Transverse colon (tissue), 4 donors: ENCODE data around the gene KDM2B.

Experiments used
- EP300 ChIP-seq: sonication (generic); formaldehyde crosslinking; IDR thresholded peaks from one replicate; pipeline ENCODE4 v1.6.1; 2017; ENCODE audit warnings: antibody characterized with exemption, low read depth
- POLR2AphosphoS5 ChIP-seq, 3 donors: sonication (generic); formaldehyde crosslinking; IDR thresholded peaks; one replicate each; pipeline ENCODE4 v1.6.1; 2016; ENCODE audit warnings: antibody characterized with exemption in 3 of 3
- TF ChIP-seq, protein P1 (sequence below), 5 experiments: fragments of 200-600 bp in 3 of 5; fragments of 450-650 bp in 2 of 5; sonication (generic) in 3 of 5; IDR thresholded peaks; 1 replicate in 2 of 5; 2 replicates in 3 of 5; pipeline ENCODE4 v1.5.1; 2016 to 2017; ENCODE audit warnings: antibody characterized with exemption in 5 of 5, inconsistent platforms in 3 of 5, mild to moderate bottlenecking in 2 of 5, moderate library complexity in 1 of 5

DNA sequence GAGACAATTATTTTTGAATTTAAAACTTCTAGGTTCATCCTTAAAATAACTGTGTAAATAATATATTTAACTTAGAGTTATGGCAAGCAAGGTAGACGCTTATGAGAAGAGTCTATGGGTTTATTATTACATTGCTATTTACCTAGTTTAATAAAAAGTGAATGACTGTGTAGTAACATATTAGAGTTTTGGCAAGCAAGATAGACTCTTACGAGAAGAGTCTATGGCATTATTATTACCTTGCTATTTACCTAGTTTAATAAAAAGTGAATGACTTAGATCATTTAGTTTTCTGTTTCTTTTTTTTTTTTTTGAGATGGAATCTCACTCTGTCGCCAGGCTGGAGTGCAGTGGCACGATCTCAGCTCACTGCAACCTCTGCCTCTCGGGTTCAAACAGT lies 177.1 kb downstream of the KDM2B start:
- TF ChIP-seq POLR2AphosphoS5 (IDR thresholded peaks at IDR 0.05) (no peak), EP300 (no peak)
- TF ChIP-seq, protein P1, sequence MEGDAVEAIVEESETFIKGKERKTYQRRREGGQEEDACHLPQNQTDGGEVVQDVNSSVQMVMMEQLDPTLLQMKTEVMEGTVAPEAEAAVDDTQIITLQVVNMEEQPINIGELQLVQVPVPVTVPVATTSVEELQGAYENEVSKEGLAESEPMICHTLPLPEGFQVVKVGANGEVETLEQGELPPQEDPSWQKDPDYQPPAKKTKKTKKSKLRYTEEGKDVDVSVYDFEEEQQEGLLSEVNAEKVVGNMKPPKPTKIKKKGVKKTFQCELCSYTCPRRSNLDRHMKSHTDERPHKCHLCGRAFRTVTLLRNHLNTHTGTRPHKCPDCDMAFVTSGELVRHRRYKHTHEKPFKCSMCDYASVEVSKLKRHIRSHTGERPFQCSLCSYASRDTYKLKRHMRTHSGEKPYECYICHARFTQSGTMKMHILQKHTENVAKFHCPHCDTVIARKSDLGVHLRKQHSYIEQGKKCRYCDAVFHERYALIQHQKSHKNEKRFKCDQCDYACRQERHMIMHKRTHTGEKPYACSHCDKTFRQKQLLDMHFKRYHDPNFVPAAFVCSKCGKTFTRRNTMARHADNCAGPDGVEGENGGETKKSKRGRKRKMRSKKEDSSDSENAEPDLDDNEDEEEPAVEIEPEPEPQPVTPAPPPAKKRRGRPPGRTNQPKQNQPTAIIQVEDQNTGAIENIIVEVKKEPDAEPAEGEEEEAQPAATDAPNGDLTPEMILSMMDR (IDR thresholded peaks at IDR 0.05): no peak
